Erythroblast (primary cell): Measurements from ENCODE around the gene TAPT1.
"Not testable (repeated sequence)": the region's sequence is repeated elsewhere in the genome, so short reads cannot be mapped to it uniquely, and the experiment has no call there.

Source experiments
- GATA1 ChIP-seq: IDR thresholded peaks from 2 replicates; pipeline ENCODE4 v1.6.1; 2011; ENCODE audit warnings: low read depth, mild to moderate bottlenecking, control low read depth, low read length, moderate library complexity
- POLR2A ChIP-seq: IDR thresholded peaks from 2 replicates; pipeline ENCODE4 v1.6.1; 2011; ENCODE audit warnings: mild to moderate bottlenecking, low read length

DNA sequence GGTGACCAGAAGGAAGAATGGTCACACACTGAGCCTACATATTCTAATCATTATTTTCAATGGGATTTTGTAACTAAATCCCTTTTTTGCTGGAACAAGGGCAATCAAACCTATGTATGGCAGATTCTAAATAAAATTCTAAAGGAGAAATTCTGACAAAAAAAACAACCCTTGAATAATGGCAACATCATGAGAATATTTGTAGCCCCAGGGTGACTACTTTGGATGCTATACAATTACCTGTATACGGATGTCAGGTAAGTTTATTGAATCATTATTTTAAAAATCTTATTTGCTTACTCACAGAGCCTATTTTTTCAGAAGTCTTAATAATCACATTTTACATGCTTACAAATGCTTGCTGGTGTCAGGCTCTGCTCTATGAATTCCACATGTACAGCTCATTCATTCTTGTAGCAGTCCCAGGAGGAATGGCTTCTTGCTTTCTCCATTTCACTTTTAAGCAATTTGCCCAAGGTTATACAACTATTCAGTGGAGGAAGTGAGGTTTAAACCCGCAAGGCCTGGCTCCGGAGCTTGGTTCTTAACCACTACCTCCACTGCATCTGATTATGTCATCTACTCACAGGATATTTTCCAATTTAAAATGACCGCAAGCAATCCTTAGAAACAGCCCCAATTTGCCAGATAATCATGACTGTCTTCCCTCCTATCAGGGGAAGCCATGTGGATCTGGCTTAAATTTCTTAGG is 43.6 kb upstream of the TAPT1 start:
- not testable (repeated sequence) for TF ChIP-seq POLR2A, GATA1
